Activated CD8-positive, alpha-beta memory T cell treated with anti-CD3 and anti-CD28 coated beads, Interleukin-2, amount 10 ng/mL, durations not matched to agents 7 days and 5 days (primary cell): Measurements from ENCODE around the gene AP4B1. TPM values are rescaled to one million over a fixed set of nuclear protein-coding genes. Genes with fewer than 3 reads are reported as not detected.

Experiments used
- ATAC-seq: fragments of 150-1000 bp; cut with Tn5 transposase; one replicate; pipeline ENCODE4 v1.10.0; 2021; ENCODE audit warnings: moderate library complexity
- CTCF ChIA-PET: fragments of 350-600 bp; sonication (Branson Sonifier 250); formaldehyde crosslinking; loops from one replicate; lab custom pipeline; 2021; ENCODE audit warnings: antibody characterized with exemption; lab: Charles Lee
- DNase-seq: peaks from one replicate; pipeline ENCODE4 v3.0.0-alpha.2; 2020
- H3K27ac Mint-ChIP-seq: one replicate; pipeline ENCODE4 v1.8.0; 2021; ENCODE audit warnings: mild to moderate bottlenecking, mixed read lengths
- H3K27me3 Mint-ChIP-seq: one replicate; pipeline ENCODE4 v1.8.0; 2021; ENCODE audit warnings: mixed read lengths
- H3K36me3 Mint-ChIP-seq: one replicate; pipeline ENCODE4 v1.8.0; 2021; ENCODE audit warnings: mild to moderate bottlenecking, mixed read lengths
- H3K4me1 Mint-ChIP-seq: one replicate; pipeline ENCODE4 v1.8.0; 2021; ENCODE audit warnings: mixed read lengths
- H3K4me3 Mint-ChIP-seq: one replicate; pipeline ENCODE4 v1.8.0; 2021; ENCODE audit warnings: mild to moderate bottlenecking, moderate library complexity, mixed read lengths
- H3K9me3 Mint-ChIP-seq: one replicate; pipeline ENCODE4 v1.8.0; 2022; ENCODE audit warnings: low read depth, mixed read lengths
- total RNA-seq, 2 experiments: library from RNA; stranded (reverse); gene quantifications; one replicate each; pipeline ENCODE4 v1.2.3, GENCODE V29; 2021

AP4B1 gene
- total RNA-seq, 2 experiments from 2014 or later, result 57.3 to 61.8 TPM

DNA sequence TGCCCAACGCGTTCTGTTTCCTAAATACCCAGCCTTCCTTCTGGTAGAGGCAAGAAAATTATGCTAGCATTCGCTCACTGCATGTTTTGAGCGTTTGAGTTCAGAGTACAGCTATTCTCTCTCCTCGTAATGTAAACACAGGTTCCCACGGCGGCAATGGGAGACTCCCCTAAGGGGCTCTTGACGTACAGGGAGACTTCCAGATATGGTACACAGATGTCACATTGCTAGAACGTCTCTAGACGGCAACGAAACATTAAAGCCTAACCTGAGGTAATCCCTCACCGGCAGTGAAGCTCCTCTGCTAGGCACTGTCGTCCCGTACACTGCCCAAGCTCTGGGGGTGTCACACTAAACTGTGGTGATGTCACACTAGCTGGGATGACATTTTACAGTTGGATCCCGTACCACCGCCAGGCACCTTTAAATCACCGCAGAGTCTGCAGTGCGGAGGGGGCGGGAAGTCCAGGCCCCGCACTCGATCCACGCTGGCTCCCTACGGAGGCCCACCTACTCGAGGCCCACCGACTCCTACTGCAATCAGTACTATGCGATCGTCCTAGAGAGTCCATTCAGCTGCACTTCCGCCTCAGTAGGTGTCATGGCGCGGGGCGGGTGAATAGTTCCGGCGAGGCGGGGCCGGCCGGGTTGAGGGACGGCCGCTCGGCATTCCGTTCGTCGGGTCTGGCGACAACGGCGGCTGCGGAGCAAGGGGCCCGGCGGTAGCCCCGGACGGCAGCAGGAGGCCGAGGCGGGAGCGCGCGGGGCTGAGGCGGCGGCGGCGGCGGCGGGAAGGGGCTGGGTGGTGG, 24.5 kb upstream of the AP4B1 start, which contains the start of gene HIPK1:
TSS of gene HIPK1 (plus strand) at position 384 of the 809 bp plus-strand sequence.
- DNase-seq (peak; percentile 95), ATAC-seq (peak; percentile 77)
- Mint-ChIP-seq H3K27ac (peak within 1 kb of the TSS; percentile 100), H3K27me3 (peaks cover under 1% of the 10 kb centered on the region), H3K4me3 (peak within 1 kb of the TSS; percentile 86), H3K36me3 (peaks cover 13% of the 10 kb centered on the region), H3K4me1 (peaks cover 41% of the 10 kb centered on the region), H3K9me3 (no peaks in the 10 kb centered on the region)
- CTCF ChIA-PET, result interaction anchor here (0.8 to 4.9 kb wide), 21 partner anchors 9 to 170 kb away, joined by 3 to 60 read pairs (median 5); partner anchors contain the start of genes AP4B1, DCLRE1B, PHTF1 and RSBN1

DNA sequence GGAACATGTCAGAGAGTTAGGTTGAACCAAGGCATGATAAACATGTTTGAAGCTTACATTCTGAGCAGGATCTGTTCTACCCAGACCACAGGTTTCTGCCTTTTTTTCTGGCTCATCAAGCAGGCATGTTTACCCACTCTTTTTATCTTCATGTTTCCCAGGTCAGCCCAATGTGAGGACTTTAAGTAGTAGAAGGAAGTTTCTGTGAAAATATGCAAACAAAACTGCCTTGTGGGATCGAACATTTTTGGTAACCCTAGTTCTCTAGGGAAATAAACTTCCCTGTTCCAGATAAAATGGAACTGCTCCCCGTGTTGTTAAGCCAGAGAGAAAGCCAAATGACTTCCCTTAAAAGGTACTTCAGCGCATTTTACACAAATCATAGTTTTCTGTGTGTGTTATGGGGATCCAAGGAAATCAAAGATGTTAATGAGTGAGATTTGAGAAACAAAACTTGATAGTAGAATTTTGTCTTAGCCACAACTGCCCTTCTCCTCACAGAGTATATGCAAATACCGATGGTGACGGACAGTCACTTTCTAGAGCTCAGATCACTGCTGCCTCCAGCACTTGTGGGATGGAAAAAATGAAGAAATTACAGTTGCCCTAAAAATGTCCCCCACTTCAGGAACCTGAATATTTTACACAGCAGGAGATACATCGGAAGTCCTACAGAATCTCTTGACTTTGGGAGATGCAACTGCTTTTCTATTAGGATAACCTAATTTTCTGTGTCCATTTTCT, 23.8 kb upstream of the AP4B1 start:
- ATAC-seq, result no peak
- Mint-ChIP-seq H3K27ac (peak overlapping the region; percentile 100), H3K4me1 (peaks cover 35% of the 10 kb centered on the region)

DNA sequence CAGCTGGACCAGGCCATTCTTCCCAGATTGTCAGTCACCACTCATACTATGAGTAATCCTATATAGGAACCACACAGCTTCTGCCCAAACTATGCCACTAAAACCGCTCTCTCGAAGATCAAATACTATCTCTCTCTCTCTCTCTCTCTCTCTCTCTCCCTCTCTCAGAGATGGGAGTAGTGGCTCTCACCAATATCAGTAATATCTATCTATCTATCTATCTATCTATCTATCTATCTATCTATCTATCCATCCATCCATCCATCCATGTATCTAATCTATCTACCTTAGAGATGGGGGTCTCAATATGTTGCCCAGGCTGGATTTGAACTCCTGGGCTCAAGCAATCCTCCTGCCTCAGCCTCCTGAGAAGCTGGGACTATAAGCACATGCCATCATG, 19.9 kb upstream of the AP4B1 start:
- H3K4me3 Mint-ChIP-seq, result no peak overlapping the region
- peaks cover 7% of the 10 kb centered on the region for H3K27me3 Mint-ChIP-seq
- no peaks in the 10 kb centered on the region for H3K36me3 Mint-ChIP-seq
- no peaks in the 10 kb centered on the region for H3K9me3 Mint-ChIP-seq
- DNase-seq (no peak), ATAC-seq (no peak)
- CTCF ChIA-PET, result interaction anchor here (1.0 kb wide), 1 partner anchor 89 kb away, joined by 4 read pairs; no protein-coding TSS in a partner anchor
- H3K27ac Mint-ChIP-seq, result no peak overlapping the region
- H3K4me1 Mint-ChIP-seq, result peaks cover 16% of the 10 kb centered on the region

More for the DNA sequence above, 23.8 kb upstream of the AP4B1 start:
- H3K27me3 Mint-ChIP-seq, result peaks cover 4% of the 10 kb centered on the region
- DNase-seq, result no peak
- CTCF ChIA-PET, result interaction anchor here (0.8 to 4.9 kb wide), 16 partner anchors 8 to 169 kb away, joined by 3 to 60 read pairs (median 5); partner anchors contain the start of genes AP4B1, DCLRE1B, PHTF1 and RSBN1
- H3K4me3 Mint-ChIP-seq, result peak overlapping the region; percentile 86
- peaks cover 7% of the 10 kb centered on the region for H3K36me3 Mint-ChIP-seq
- H3K9me3 Mint-ChIP-seq, result no peaks in the 10 kb centered on the region

DNA sequence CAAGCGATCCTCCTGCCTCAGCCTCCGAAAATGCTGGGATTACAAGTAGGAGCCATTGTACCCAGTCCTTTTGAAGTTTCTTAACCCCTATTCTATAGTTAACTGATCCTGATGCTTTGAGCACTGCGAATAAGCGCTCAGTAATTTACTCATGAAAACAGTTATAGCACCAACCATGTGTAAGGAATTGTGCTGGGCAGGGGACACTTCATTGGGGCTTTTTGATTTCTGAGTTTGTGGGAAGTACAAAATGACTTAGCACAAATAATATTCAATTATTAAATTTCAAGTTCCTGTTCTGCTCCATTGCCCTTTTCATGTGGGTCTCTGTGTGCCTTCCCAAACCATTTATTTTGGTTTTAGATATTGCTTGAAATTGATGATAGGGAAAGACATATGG, 18.4 kb upstream of the AP4B1 start:
- CTCF ChIA-PET, result no interaction called here

DNA sequence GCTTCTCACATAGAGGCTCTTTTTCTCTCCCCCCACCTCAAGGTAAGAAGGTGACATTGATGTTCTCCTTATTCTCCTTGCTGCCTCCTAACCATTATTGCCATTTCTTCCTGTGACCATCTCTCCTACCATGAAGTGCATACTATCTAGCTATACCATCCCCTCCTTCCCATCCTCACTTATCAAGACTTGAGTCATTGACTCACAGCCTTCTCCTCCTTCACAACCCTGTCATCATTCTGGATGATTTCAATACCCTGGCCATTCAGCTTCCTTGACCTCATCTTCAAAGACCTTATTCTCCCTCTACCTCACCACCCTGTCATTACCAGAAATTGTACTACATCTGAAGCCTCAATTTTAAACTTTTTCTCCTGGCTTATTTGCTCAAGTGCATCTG, 13.6 kb upstream of the AP4B1 start:
- Mint-ChIP-seq H3K4me3 (no peak overlapping the region), H3K27me3 (peaks cover 2% of the 10 kb centered on the region), H3K9me3 (no peaks in the 10 kb centered on the region), H3K27ac (no peak overlapping the region), H3K4me1 (peaks cover 4% of the 10 kb centered on the region), H3K36me3 (peaks cover 12% of the 10 kb centered on the region)
- DNase-seq (no peak), ATAC-seq (no peak)
- CTCF ChIA-PET, result interaction anchor here (1.4 kb wide), 1 partner anchor 11 kb away, joined by 3 read pairs; the partner anchor contains the start of gene HIPK1

More for the DNA sequence above, 18.4 kb upstream of the AP4B1 start:
- peaks cover 7% of the 10 kb centered on the region for H3K27me3 Mint-ChIP-seq
- H3K9me3 Mint-ChIP-seq, result no peaks in the 10 kb centered on the region
- H3K36me3 Mint-ChIP-seq, result no peaks in the 10 kb centered on the region
- ATAC-seq, result no peak
- H3K4me3 Mint-ChIP-seq, result no peak overlapping the region
- DNase-seq, result no peak
- peaks cover 9% of the 10 kb centered on the region for H3K4me1 Mint-ChIP-seq
- H3K27ac Mint-ChIP-seq, result no peak overlapping the region

DNA sequence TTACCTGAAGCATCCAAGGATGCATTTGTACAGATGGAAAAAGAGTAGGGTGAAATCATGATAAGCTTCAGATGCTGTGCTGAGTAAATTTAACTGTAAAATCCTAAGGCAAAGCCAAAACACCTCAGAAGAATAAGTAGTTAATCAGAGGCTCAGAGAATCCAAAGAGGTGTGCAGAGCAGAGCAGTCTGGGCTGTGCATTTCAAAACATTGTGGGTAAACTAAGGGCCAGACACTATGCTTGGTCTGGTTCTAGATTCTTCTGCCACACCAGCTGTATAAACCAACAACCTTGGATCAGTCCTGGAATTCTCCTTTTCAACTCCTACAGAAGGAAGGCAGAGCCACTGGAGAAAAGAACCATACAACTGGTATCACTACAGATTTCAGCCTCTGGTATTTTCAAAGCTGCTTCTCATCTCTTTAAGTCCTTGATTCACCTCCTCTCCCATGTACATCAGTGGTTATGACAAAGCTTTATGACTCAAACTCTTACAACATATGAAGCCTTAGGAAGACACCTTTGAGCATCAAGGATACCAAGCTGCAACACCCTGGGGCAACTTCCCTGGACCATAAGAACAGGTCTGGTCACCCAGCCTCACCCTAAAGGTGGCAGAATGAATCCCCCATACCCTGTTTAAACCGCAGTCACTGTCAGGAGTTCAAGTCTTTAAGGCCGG, 12.9 kb upstream of the AP4B1 start:
- H3K9me3 Mint-ChIP-seq, result no peaks in the 10 kb centered on the region
- CTCF ChIA-PET, result interaction anchor here (1.4 kb wide), 1 partner anchor 12 kb away, joined by 3 read pairs; the partner anchor contains the start of gene HIPK1
- no peaks in the 10 kb centered on the region for H3K27me3 Mint-ChIP-seq
- DNase-seq, result no peak
- H3K36me3 Mint-ChIP-seq, result peaks cover 13% of the 10 kb centered on the region
- H3K4me1 Mint-ChIP-seq, result peaks cover 4% of the 10 kb centered on the region
- peak; percentile 30 for ATAC-seq
- no peak overlapping the region for H3K4me3 Mint-ChIP-seq
- no peak overlapping the region for H3K27ac Mint-ChIP-seq

DNA sequence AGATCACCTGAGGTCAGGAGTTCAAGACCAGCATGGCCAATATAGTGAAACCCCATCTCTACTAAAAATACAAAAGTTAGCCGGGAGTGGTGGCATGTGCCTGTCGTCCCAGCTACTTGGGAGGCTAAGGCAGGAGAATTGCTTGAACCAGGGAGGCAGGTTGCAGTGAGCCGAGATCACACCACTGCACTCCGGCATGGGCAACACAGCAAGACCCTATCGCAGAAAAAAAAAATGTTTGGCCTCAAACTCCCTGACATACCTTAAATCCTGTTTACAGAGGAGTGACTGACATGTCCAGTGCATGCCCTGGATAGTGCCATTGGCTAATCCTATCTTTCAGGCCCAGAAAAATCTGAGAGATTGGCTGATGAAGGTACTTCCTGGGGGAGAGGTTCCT, 12.4 kb upstream of the AP4B1 start:
- no peaks in the 10 kb centered on the region for H3K9me3 Mint-ChIP-seq
- CTCF ChIA-PET, result no interaction called here

DNA sequence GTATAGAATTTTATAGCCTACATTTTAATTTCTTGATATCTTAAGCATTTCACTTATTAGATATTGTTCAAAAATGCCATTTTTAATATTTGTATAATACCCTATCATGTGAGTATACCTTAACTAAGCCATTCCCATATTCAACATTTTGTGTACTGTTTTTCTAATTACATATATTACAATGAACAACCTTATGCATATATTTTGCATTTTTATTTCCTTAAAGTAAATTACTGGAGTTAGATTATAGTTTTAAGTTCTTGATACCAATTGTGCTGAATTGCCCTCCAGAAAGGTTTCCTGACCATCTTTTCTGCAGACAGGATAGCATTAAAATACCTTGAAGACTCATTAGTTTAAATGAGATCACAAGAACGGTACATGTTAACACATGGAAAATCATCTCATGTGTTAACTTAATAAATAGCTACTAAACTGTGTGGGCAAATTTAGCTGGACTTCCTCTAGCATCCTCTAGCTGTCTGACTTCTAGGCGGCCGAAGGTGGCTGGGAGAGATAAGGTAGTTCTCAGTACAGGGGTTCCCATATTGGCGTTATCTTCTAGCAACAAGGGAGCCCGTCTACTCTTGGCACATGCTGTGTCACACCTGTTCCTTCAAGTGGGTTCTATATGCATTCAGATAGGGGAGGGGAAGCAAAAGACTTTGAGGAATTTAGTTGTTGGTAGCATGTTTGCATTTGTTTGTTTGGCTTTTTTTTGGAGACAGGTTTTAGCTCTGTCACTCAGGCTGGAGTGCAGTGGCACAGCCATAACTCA, 9.5 kb upstream of the AP4B1 start:
- Mint-ChIP-seq H3K27ac (no peak overlapping the region), H3K4me1 (peaks cover 10% of the 10 kb centered on the region), H3K27me3 (no peaks in the 10 kb centered on the region), H3K36me3 (peaks cover 35% of the 10 kb centered on the region), H3K4me3 (no peak overlapping the region), H3K9me3 (no peaks in the 10 kb centered on the region)
- CTCF ChIA-PET, result interaction anchor here (0.8 kb wide), 1 partner anchor 14 kb away, joined by 3 read pairs; no protein-coding TSS in a partner anchor
- ATAC-seq, result no peak
- no peak for DNase-seq

More for the DNA sequence above, 12.4 kb upstream of the AP4B1 start:
- no peak for DNase-seq
- no peaks in the 10 kb centered on the region for H3K27me3 Mint-ChIP-seq
- no peak for ATAC-seq
- H3K4me1 Mint-ChIP-seq, result peaks cover 5% of the 10 kb centered on the region
- H3K27ac Mint-ChIP-seq, result no peak overlapping the region
- H3K36me3 Mint-ChIP-seq, result peaks cover 15% of the 10 kb centered on the region
- no peak overlapping the region for H3K4me3 Mint-ChIP-seq

DNA sequence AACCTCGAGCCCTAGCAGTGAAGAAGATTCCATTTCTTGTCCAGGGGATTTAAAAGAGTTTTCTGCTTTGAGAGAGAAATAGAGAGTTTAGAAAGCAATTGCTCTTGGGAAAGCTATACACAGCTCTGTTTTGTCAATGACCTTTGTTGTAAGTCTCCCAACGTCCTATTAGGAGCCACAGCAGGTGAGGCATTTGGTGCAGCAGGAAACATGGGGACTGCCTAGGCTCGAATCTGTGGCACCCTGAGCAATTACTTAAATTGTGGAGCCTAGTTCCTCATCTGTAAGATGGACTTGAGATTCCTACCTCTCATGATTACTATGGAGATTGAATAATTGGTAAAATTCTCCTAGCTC, 8.7 kb upstream of the AP4B1 start:
- H3K27ac Mint-ChIP-seq, result no peak overlapping the region
- H3K4me3 Mint-ChIP-seq, result no peak overlapping the region
- no peaks in the 10 kb centered on the region for H3K27me3 Mint-ChIP-seq
- CTCF ChIA-PET, result interaction anchor here (0.8 to 0.9 kb wide), 2 partner anchors 14 to 17 kb away, joined by 3 read pairs; no protein-coding TSS in a partner anchor
- no peaks in the 10 kb centered on the region for H3K9me3 Mint-ChIP-seq
- ATAC-seq, result no peak
- peaks cover 41% of the 10 kb centered on the region for H3K36me3 Mint-ChIP-seq
- no peak for DNase-seq
- peaks cover 15% of the 10 kb centered on the region for H3K4me1 Mint-ChIP-seq

DNA sequence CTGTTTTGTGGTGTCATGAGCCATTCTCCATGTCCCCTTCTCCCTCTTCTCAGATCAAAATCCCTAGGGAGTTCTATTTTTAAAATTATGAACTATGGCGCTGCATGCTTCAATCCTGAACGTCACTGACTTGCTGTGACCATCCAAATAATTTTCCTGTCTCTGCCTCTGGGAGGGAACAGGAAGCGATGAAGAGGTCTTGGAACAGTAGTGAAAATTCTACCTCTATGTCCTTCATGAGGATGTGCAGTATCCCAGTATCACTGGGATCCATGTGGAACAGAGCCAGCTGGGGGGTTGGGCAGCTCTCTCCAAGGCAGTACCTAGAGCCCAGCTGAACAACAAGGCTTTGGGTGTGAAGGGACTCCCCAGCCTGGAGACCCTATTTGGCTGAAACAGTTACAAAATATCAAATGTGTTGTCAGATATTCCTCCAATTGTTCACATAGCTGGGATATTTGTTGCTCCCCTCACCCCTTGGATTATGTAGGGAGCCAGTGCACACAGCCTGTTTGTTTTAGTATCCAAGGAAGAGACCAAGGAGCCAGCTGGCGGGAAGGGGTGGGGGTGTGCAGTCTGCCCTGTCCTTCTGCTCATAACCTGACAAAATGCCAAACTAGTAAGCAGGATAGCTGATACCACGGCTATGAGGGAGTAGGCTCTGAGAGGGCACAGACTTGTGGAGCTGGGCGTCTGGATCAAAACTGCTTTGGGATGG, 8.2 kb upstream of the AP4B1 start:
- H3K9me3 Mint-ChIP-seq, result no peaks in the 10 kb centered on the region
- H3K4me1 Mint-ChIP-seq, result peaks cover 16% of the 10 kb centered on the region
- no peak overlapping the region for H3K27ac Mint-ChIP-seq
- H3K36me3 Mint-ChIP-seq, result peaks cover 46% of the 10 kb centered on the region
- ATAC-seq, result no peak
- no peaks in the 10 kb centered on the region for H3K27me3 Mint-ChIP-seq
- H3K4me3 Mint-ChIP-seq, result no peak overlapping the region
- DNase-seq, result no peak
- CTCF ChIA-PET, result interaction anchor here (0.8 to 0.9 kb wide), 2 partner anchors 15 to 18 kb away, joined by 3 read pairs; no protein-coding TSS in a partner anchor

DNA sequence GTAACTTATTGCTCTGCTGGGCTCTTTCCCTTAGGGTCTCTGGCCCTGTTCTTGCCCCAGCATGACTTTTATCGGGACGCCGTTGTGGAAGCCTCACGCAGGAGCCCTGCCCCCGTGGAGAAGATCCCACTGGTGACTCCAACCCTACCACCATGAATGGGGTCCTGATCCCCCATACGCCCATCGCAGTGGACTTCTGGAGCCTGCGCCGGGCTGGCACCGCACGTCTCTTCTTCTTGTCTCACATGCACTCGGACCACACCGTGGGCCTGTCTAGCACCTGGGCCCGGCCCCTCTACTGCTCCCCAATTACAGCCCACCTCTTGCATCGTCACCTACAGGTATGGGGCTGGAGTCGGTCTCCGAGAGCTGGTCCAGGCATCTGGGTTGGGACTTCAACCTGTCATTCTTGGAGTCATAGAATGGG, 849 bp upstream of the AP4B1 start:
- H3K27ac Mint-ChIP-seq, result peak overlapping the region; percentile 89
- peak overlapping the region; percentile 97 for H3K4me3 Mint-ChIP-seq
- peaks cover 53% of the 10 kb centered on the region for H3K36me3 Mint-ChIP-seq
- H3K27me3 Mint-ChIP-seq, result no peaks in the 10 kb centered on the region
- ATAC-seq (peak; percentile 3), DNase-seq (peak; percentile 67)
- no peaks in the 10 kb centered on the region for H3K9me3 Mint-ChIP-seq
- CTCF ChIA-PET, result interaction anchor here (0.8 to 6.3 kb wide), 7 partner anchors 22 to 73 kb away, joined by 3 to 60 read pairs (median 6); partner anchors contain the start of gene HIPK1
- peaks cover 55% of the 10 kb centered on the region for H3K4me1 Mint-ChIP-seq
